HG03064 (cell line): Measurements from ENCODE around the gene MED4.
A peak's percentile ranks its signal among the peaks of the same experiment; 100 is the strongest.

Experiments
- ATAC-seq: cut with Tn5 transposase; IDR thresholded peaks from one replicate; pipeline ENCODE4 v1.9.1; 2021; ENCODE audit warnings: low read depth; ENCODE audit not compliant: unreplicated experiment

The MED4 gene

DNA sequence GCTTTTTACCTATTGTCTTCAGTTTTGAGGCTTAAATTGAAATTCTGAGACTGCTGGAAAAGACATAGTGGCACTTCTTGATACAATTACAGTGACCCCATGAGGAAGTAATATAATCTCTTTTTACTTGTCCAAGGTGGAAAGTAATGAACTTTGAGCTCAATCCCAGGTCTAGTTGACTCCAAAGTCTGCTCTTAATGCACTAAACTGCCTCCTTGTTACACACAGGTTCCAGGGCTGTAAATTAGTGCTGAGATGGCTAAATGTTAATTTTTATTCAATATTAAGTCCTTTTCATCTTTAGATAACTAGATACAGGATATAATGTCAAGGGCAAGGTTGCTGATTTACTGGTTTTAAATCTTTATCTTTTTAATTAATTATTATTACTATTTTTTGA lies 54.9 kb downstream of the MED4 start:
- ATAC-seq, result no peak

DNA sequence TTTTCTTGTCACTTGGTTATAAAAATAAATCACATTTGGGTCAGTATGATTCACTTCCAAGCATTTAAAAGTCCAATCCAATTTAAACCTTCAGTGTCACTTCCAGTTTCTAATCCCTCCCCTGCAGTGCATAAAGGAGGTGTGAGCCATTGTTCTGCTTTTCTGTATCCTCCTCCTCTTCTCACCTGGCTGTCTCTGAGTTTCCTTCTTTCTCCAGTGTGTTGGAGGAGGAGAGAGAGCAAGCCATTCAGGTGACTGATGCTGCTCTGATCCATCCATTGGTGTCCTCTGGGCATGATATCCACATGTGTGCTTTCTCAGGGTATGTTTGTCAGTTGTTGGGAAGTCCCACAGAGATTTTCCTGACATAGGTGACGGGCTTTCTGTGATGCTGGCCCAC lies 56.1 kb downstream of the MED4 start:
- ATAC-seq, result no peak

DNA sequence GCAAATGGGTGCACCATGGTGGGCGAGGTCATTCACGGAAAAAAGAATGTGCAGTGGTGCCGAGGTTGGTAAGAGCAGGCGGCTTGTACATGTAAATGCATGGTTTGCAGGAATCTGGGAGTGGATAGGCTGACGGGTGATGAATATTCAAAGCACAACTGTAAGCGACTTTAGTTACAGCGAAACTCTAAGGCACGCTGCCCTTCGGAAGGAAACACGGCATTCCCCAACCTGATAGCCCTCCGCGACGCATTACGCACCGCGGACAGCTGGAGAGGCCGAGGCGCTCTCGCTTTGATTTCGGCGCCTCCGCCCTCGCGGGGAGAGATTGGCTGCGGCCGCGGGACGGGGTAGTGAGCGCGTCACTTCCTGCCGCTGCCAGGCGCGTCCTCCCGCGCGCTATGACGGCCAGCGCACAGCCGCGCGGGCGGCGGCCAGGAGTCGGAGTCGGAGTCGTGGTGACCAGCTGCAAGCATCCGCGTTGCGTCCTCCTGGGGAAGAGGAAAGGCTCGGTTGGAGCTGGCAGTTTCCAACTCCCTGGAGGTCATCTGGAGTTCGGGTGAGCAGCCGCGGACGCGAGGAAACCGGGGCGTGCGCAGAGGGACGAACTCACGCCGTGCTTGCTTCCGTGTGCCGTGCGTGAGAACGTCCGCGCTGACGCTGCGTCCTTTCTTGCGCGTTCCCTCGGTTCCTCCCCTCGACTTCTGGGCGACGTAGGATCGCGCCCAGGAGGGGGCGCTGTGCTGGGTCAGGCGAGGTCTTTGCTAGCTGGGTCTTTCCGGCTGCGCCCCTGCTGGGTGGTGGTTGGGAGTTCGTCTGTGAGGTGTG lies 57.3 kb downstream of the MED4 start, which contains the start of gene NUDT15:
TSS of gene NUDT15 (plus strand) at position 381 of the 828 bp plus-strand sequence. CDS start at position 402, 21 bp downstream.
- peak; percentile 94 for ATAC-seq

DNA sequence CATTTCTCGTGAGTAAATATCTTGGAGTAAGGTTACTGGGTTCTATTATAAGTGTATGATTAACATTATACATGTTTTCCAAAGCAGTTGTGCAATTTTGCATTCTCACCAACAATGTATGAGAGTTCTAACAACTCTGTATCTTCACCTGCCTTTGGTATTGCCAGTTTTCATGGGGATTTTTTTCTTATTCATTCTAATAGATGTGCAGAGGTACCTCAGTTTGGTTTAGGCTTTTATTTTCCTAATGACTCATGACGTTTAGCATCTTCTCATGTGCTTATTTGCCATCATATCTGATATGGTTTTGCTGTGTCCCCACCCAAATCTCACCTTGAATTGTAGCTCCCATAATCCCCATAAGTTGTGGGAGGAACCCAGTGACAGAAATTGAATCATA lies 65.0 kb downstream of the MED4 start:
- ATAC-seq, result no peak

DNA sequence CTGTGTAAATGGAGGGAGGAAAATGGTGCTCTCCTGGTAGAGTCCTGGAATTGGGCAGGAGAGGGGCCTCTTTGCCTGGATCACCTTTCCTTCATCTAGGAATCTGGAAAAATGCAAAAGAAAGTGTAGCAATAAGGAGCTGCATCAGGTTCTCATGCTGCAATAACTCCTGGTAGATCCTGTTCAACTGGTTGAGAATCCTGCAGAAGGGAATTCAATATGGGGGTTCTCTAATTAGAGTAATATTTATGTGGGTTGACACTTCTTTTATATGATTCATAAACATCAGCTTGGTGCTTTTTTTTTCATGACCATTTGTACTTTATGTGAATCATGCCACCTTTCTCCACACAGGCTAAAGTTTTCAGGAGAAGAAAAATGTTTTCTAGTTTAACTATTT lies 66.8 kb downstream of the MED4 start:
- no peak for ATAC-seq
